A549 (cell line): ENCODE results near the gene KATNAL1.

ENCODE experiments used
- CTCF ChIP-seq: fragments of >200 bp; sonication (Bioruptor Twin); formaldehyde crosslinking; IDR thresholded peaks from 3 replicates; pipeline ENCODE4 v1.5.1; 2016
- NPAS2 ChIP-seq: fragments of 250-450 bp; sonication (Bioruptor Pico); IDR thresholded peaks from 2 replicates; pipeline ENCODE4 v1.8.0; 2022; ENCODE audit warnings: mild to moderate bottlenecking, moderate library complexity, borderline replicate concordance
- POLR2A ChIP-seq: IDR thresholded peaks from 2 replicates; pipeline ENCODE4 v1.6.1; 2012; ENCODE audit warnings: mild to moderate bottlenecking, low read length
- RAD21 ChIP-seq, 2 experiments: fragments of >200 bp in 1 of 2; sonication (Bioruptor Twin) in 1 of 2; formaldehyde crosslinking in 1 of 2; IDR thresholded peaks in 1 of 2; conservative IDR thresholded peaks in 1 of 2; 2 replicates in 1 of 2; 3 replicates in 1 of 2; pipeline ENCODE4 v1.6.1; 2012 to 2018; ENCODE audit warnings: inconsistent platforms in 1 of 2
- SMC3 ChIP-seq: fragments of >200 bp; sonication (Bioruptor Twin); formaldehyde crosslinking; IDR thresholded peaks from 3 replicates; pipeline ENCODE4 v1.6.1; 2018; ENCODE audit warnings: inconsistent platforms
- TF ChIP-seq, protein P1 (sequence below): fragments of 450-650 bp; IDR thresholded peaks from 2 replicates; pipeline ENCODE4 v1.6.1; 2014; ENCODE audit warnings: antibody characterized with exemption

GRCh38 chr13:30165071-30165470 is 142.3 kb downstream of the KATNAL1 start:
- no peak for TF ChIP-seq CTCF
- TF ChIP-seq RAD21 (conservative IDR thresholded peaks at IDR 0.05 in 1 of 2, IDR thresholded peaks at IDR 0.05 in 1 of 2): no peak
- TF ChIP-seq SMC3: no peak
- TF ChIP-seq, protein P1, sequence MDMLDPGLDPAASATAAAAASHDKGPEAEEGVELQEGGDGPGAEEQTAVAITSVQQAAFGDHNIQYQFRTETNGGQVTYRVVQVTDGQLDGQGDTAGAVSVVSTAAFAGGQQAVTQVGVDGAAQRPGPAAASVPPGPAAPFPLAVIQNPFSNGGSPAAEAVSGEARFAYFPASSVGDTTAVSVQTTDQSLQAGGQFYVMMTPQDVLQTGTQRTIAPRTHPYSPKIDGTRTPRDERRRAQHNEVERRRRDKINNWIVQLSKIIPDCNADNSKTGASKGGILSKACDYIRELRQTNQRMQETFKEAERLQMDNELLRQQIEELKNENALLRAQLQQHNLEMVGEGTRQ: no peak
- TF ChIP-seq POLR2A: no peak
- no peak for TF ChIP-seq NPAS2 (CRISPR knock-in tag)
